Brain microvascular endothelial cell (primary cell): ENCODE measurements around the gene MNX1.

Experiments used
- DNase-seq: peaks from one replicate; pipeline ENCODE4 v3.0.0-alpha.2; 2020
- H3K27ac ChIP-seq: fragments of 250-450 bp; sonication (Bioruptor Pico); 2 replicates; pipeline ENCODE4 v1.5.1; 2020; ENCODE audit warnings: mild to moderate bottlenecking, moderate library complexity
- H3K27me3 ChIP-seq: fragments of 250-450 bp; sonication (Bioruptor Pico); replicated peaks from 2 replicates; pipeline ENCODE4 v1.5.1; 2020; ENCODE audit warnings: mild to moderate bottlenecking
- H3K36me3 ChIP-seq: fragments of 250-450 bp; sonication (Bioruptor Pico); replicated peaks from 2 replicates; pipeline ENCODE4 v1.5.1; 2020; ENCODE audit warnings: mild to moderate bottlenecking
- H3K4me3 ChIP-seq: 2 replicates; pipeline ENCODE4 v1.5.1; 2011; ENCODE audit warnings: low read depth, mild to moderate bottlenecking, control low read depth, low read length, moderate library complexity
- CTCF ChIP-seq: IDR thresholded peaks from 2 replicates; pipeline ENCODE4 v1.5.1; 2011; ENCODE audit warnings: low read depth, mild to moderate bottlenecking, moderate library complexity, low read length, control low read depth, inconsistent platforms; ENCODE audit errors: missing control alignments
- in situ Hi-C: cut with HindIII; loops from 2 replicates; pipeline ENCODE4 v1.10.0; 2017; ENCODE audit warnings: low sequenced_read_pairs, low pct_ligation_motif_present

MNX1 gene

GRCh38 chr7:157037028-157037427 lies 26.6 kb upstream of the MNX1 start:
- Histone ChIP-seq H3K4me3 (no peak overlapping the region), H3K27ac (no peak overlapping the region), H3K36me3 (no peaks in the 10 kb centered on the region), H3K27me3 (peaks cover 2% of the 10 kb centered on the region)
- no peak for DNase-seq
- TF ChIP-seq CTCF: no peak
- in situ Hi-C loops: no loop called here

DNA sequence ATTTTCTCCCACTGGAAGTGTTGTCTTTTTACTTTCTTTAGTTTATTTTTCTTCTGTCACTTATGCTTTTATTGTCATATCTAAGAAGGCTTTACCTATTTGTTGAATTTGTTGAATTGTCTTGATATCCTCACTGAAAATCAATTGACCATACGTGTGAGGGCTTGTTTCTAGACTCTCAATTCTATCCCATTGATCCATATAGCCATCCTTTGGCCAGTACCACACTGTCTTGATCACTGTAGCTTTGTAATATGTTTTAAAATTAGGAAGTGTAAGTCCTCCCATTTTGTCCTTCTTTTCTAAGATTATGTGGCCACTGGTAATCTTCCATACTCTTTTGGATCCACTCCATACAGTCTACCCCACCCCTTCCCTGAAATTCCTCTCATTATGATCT lies 25.5 kb upstream of the MNX1 start:
- in situ Hi-C loops: no loop called here
- TF ChIP-seq CTCF: no peak
- Histone ChIP-seq H3K27me3 (peaks cover 2% of the 10 kb centered on the region), H3K4me3 (no peak overlapping the region), H3K27ac (no peak overlapping the region), H3K36me3 (no peaks in the 10 kb centered on the region)
- no peak for DNase-seq

GRCh38 chr7:157035302-157035701 lies 24.8 kb upstream of the MNX1 start:
- Histone ChIP-seq H3K27ac (no peak overlapping the region), H3K27me3 (peaks cover 2% of the 10 kb centered on the region), H3K4me3 (no peak overlapping the region), H3K36me3 (no peaks in the 10 kb centered on the region)
- TF ChIP-seq CTCF: no peak
- no peak for DNase-seq
- in situ Hi-C loops: no loop called here

- no peak for TF ChIP-seq CTCF
- H3K4me3 ChIP-seq: no peak overlapping the region
- no peaks in the 10 kb centered on the region for H3K27me3 ChIP-seq
- in situ Hi-C loops: no loop called here
- no peaks in the 10 kb centered on the region for H3K36me3 ChIP-seq
- no peak for DNase-seq
- H3K27ac ChIP-seq: no peak overlapping the region
Observed at GRCh38 chr7:157033483-157034473, 23.3 kb upstream of the MNX1 start.

- DNase-seq: no peak
- TF ChIP-seq CTCF: no peak
- Histone ChIP-seq H3K27ac (no peak overlapping the region), H3K36me3 (no peaks in the 10 kb centered on the region), H3K4me3 (no peak overlapping the region), H3K27me3 (peaks cover 2% of the 10 kb centered on the region)
- in situ Hi-C loops: no loop called here
Observed at GRCh38 chr7:157032644-157033482, 22.4 kb upstream of the MNX1 start.
